ENCODE measurements around the gene SMIM35.

The SMIM35 gene

DNA sequence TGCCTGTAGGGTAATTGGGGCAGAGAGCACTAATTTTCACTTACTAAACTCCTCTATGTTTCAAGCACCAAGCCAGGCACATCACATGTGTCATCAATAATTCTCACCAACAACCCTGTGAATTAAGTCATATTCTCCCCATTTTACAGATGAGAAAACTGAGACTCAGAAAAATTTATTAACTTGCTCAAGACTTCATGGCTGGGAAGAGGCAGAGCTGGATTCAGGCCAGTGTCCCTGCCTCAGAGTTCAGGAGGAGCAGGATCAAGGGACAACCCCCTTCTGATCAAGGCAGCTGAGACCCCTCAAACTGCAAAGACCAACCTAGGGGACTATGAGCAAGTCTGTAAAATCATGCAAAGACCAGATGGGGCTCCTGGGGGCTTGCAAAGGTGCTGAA is 2.1 kb downstream of the SMIM35 start:
- ChIA-PET CTCF (no interaction called here), POLR2A (no interaction called here)
- no peak for DNase-seq (ENCODE audit: low read depth, low spot score)
- no peak overlapping the region for H3K4me3 ChIP-seq (ENCODE audit: low read depth, low read length)
- TF ChIP-seq, protein P1, sequence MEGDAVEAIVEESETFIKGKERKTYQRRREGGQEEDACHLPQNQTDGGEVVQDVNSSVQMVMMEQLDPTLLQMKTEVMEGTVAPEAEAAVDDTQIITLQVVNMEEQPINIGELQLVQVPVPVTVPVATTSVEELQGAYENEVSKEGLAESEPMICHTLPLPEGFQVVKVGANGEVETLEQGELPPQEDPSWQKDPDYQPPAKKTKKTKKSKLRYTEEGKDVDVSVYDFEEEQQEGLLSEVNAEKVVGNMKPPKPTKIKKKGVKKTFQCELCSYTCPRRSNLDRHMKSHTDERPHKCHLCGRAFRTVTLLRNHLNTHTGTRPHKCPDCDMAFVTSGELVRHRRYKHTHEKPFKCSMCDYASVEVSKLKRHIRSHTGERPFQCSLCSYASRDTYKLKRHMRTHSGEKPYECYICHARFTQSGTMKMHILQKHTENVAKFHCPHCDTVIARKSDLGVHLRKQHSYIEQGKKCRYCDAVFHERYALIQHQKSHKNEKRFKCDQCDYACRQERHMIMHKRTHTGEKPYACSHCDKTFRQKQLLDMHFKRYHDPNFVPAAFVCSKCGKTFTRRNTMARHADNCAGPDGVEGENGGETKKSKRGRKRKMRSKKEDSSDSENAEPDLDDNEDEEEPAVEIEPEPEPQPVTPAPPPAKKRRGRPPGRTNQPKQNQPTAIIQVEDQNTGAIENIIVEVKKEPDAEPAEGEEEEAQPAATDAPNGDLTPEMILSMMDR (IDR thresholded peaks at IDR 0.05; ENCODE audit: insufficient read depth, low read length, missing control alignments): no peak

DNA sequence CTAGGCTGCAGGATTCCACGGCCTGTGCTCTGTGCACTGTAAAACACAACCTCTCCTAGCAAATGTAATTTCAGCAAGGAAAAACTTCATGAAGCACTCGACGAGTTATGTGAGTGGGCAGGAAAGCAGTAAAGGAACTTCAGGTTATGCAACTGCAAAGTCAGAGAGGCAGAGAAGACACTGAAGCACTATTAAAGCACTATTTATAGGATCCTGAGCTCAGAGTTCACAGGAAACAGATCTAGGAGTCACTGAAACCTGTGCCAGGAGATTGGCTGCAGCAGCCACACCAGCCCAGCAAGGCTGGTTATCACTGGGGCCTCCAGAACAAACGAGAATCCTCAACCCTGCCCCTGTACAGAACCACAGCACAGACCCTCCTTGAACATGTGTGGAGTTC is 2.5 kb downstream of the SMIM35 start:
- DNase-seq (ENCODE audit: low read depth, low spot score): no peak
- H3K4me3 ChIP-seq (ENCODE audit: low read depth, low read length): no peak overlapping the region
- TF ChIP-seq, protein P1 (IDR thresholded peaks at IDR 0.05; ENCODE audit: insufficient read depth, low read length, missing control alignments): no peak
- CTCF ChIA-PET: no interaction called here
- POLR2A ChIA-PET: no interaction called here

DNA sequence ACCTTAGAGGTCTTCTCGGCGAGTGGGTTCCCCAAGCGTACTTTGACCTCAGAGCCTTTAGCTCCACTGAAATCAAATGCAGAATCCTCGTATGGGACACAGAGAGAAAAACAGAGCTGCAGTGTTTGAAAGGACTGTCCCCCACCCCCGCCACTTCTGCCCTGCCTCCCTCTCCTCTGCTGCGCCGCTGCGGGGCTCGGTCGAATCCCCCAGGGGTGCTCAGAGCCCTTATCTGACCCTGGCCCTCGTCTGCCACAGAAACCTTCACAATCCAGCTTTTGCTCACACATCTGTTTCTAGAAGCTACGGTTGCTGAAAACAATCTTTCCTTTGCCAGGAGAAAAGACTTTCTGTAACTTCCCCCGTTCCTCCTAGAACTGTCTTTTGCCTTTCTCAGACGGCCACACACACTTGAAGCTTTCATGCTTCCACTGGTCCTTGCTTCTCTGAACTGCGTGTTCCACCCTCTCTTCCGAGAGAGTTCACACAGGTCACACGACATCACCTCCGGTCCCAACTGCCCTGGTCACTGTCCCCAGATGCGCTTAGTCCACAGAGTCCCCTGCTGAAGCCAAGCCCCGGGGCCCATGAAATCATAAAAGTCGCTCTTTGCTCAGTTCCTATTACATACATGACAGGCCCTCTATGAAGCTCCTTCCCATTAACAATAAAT is 3.7 kb downstream of the SMIM35 start:
- H3K4me3 ChIP-seq (ENCODE audit: low read depth, low read length): no peak overlapping the region
- DNase-seq (ENCODE audit: low read depth, low spot score): no peak
- ChIA-PET CTCF (interaction anchor here (0.9 kb wide), 1 partner anchor 12 kb away, joined by 3 read pairs; no protein-coding TSS in a partner anchor), POLR2A (no interaction called here)
- TF ChIP-seq, protein P1 (IDR thresholded peaks at IDR 0.05; ENCODE audit: insufficient read depth, low read length, missing control alignments): no peak

DNA sequence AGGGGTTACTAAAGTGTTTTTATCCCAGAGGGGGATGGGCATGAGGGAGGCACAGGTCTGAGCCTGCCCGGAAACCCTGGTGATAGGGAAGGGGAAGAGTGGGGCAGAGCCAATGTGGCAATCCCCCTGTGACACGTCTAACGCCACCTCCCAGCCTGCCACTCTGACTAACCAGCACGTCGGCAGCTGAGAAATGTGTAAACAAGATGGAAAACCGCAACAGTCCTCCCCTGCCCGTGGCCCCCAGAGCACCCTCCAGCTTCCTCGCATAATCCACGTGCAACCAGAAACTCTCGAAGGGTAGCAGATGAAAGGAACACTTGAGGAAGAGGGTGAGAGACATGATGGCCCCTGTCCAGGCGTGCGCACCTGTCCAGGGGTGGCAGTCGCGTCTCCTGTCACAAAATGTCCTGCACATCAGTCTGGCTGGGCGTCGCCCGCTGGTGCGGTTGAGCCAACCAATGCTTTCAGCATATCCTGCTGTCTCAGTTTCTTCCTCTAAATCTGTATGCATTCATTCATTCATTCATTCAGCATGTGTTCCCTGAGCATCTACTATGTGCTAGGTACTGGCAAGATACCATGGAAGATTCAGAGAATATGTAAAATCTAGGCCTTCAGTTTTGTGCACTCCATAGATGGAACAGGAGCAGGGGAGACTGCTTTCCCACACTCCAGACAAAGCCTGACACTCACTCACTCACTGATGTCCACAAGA is 5.4 kb downstream of the SMIM35 start:
- H3K4me3 ChIP-seq (ENCODE audit: low read depth, low read length): no peak overlapping the region
- DNase-seq (ENCODE audit: low read depth, low spot score): no peak
- ChIA-PET CTCF (no interaction called here), POLR2A (no interaction called here)
- TF ChIP-seq, protein P1 (IDR thresholded peaks at IDR 0.05; ENCODE audit: insufficient read depth, low read length, missing control alignments): no peak

DNA sequence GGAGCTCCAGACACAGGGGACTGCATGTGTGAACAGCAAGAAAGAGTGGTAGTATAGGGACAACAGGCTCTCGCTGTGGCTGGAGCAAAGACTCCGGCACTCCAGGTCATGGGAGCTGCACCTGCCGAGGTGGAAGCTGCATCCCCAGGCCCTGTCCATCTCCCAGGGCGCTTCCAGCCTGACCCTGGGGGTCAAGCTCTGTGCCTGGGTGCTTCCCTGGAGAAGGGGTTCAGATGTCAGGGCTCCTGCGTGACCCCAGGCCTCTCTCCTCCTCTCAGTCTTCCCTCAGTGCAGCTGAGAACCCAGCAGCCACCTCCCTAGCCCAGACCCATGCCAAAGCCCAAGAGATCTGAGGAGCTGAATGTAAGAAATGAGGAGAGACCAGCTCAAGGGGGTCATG is 6.5 kb downstream of the SMIM35 start:
- ChIA-PET POLR2A (no interaction called here), CTCF (no interaction called here)
- no peak overlapping the region for H3K4me3 ChIP-seq (ENCODE audit: low read depth, low read length)
- DNase-seq (ENCODE audit: low read depth, low spot score): no peak
- TF ChIP-seq, protein P1 (IDR thresholded peaks at IDR 0.05; ENCODE audit: insufficient read depth, low read length, missing control alignments): no peak

DNA sequence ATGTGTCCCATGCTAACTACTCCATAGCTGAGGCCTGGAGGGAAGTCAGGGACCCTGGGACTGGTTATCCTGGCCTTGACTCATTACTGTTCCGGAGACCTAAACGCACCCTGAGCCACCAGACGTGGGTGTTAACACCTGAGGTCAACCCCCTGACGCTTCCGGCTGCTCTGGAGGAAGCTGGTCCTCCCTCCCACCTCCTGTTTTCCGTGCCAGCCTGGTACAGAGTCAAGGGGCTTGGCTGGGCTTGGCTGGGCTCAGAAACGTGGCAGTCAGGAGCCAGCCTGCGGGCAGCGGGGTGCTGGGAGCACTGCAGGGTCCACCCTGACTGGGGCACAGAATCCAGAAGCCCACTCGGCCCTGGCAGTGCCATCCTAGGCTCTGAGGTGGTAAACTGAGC is 7.3 kb downstream of the SMIM35 start:
- no peak overlapping the region for H3K4me3 ChIP-seq (ENCODE audit: low read depth, low read length)
- TF ChIP-seq, protein P1 (IDR thresholded peaks at IDR 0.05; ENCODE audit: insufficient read depth, low read length, missing control alignments): no peak
- ChIA-PET POLR2A (no interaction called here), CTCF (no interaction called here)
- DNase-seq (ENCODE audit: low read depth, low spot score): no peak
